Measurements from ENCODE around the gene GALR3.

GALR3 gene

DNA sequence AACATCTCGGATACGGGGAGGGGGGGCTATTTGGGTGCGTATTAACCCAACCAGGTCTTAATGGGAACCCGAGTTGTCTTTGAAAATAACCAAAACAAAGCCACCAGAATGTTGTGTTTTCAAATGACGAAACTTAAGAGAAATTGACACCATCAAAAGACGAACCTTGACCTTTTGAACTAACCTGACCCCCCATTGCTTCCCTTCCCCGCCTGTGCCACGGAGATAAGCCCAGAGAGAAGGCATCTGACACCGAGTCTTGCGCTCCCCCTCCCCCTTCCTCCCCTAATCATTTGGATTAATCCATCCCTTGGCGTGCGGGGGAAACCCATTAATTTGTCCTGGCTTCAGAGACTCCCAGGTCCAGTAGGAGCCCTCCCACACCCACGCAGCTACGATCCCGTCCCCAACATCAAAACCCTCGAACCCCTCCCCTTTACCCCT is 20.0 kb upstream of the GALR3 start:
- DNase-seq (ENCODE audit: low spot score) = no peak

DNA sequence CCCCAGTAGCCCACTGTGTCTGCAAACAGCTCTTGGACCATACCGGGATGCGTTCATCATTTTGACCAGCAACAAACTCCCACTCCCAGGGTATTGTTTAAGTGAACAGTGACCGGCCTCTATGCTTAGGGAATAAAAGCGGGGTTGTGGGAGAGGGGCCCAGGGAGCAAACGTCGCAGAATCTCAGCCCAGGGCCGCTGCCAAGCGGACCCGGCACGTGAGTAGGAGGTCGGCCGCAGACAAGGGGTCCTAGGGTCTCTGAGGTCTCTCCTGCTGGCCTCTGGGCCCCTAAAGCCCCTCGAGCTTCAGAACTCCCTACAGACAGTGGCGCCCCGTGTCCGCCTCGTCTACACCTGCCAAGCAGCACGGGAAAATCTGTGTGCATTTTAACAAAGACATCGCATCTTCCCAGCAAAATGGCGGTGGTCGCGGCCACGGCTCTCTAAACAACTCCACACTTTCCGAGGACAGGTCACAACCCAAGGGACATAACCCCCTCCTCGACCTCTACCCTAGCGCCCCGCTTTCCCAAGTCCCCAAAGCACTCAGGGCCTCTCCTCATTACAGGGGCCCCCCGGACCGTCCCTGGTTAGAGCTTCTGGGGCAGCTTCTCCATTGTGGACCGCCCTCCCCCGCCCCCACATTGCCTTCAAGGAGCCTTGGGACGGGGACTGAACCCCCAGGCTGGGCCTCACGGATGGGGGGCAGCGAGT is 19.4 kb upstream of the GALR3 start:
- DNase-seq (ENCODE audit: low spot score) = no peak

GRCh38 chr22:37804352-37804880 is 18.8 kb upstream of the GALR3 start:
- no peak for DNase-seq (ENCODE audit: low spot score)

GRCh38 chr22:37804881-37805809 is 18.0 kb upstream of the GALR3 start:
- peak; percentile 87 for DNase-seq (ENCODE audit: low spot score)

GRCh38 chr22:37805810-37806277 is 17.3 kb upstream of the GALR3 start:
- DNase-seq (ENCODE audit: low spot score) = no peak

DNA sequence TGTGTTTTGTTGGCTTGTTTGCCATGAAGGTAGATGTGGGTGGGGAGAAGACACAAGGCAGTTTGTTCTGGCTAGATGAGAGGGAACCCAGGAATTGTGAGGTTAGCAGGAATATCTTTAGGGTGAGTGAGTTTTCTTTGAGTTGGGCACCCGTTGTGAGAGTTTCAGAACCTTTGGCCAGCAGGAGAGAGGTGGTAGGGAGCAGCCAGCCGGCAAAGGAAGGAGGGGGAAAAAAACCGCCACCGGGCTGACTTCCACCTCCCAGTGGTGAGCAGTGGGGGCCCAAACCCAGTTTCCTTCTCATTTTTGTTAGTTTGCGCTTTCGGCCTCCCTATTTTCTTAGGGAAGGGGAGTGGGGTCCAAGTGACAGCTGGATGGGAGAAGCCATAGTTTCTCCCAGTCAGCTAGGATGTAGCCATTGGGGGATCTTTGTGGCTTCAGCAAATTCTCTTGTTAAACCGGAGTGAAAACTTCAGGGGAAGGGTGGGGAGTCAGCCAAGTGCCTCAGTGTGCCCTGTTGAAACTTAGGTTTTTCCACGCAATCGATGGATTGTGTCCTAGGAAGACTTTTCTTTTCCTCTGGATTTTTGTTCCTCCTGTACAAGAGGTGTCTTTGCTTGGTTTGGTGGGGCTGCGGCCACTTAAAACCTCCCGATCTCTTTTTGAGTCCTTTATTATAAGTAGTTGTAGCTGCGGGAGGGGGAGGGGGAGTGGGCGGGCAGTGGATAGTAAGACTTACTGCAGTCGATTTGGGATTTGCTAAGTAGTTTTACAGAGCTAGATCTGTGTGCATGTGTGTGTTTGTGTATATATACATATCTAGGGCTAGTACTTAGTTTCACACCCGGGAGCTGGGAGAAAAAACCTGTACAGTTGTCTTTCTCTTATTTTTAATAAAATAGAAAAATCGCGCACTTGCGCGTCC is 16.5 kb upstream of the GALR3 start:
- DNase-seq (ENCODE audit: low spot score) = peak; percentile 70

- DNase-seq (ENCODE audit: low spot score) = peak; percentile 95
These were observed 15.5 kb upstream of the GALR3 start, which contains the start of gene GCAT for GRCh38 chr22:37807410-37808293. Gene GCAT (plus strand): TSS chr22:37807934. CDS start chr22:37807968, 34 bp downstream.

DNA sequence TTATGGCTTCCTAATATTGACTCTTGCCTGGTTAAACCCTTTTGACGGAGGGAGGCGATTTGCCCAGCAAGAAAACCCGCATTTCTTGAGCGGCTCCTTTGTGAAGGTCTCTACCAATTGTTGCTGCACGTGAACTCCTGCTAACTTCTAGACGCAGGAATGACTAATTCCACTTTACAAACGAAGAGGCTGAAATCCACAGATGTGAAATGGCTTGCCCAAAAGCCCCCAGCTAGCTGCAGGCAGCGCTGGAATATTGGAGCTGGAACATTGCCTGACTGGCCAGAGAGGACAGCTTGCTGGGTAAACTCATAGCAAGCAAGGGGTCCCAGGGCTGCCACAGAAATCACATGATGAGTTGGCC is 14.9 kb upstream of the GALR3 start:
- peak; percentile 30 for DNase-seq (ENCODE audit: low spot score)

- DNase-seq (ENCODE audit: low spot score) = no peak
These were observed 13.4 kb upstream of the GALR3 start for GRCh38 chr22:37809672-37810333.

DNA sequence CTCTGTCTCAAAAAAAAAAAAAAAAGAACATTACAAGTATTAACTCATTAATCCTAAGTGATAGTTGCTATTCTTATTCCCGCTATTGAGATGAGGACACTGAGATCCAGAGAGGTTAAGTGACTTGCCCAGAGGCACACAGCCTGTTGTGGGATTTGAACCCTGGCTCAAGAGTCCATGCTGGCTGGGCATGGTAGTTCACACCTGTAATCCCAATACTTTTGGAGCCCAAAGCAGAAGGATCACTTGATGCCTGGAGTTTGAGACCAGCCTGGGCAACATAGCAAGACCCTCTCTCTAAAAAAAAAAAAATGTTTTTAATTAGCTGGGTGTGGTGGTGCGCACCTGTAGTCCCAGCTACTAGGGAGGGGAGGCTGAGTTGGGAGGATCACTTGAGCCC is 11.3 kb upstream of the GALR3 start:
- no peak for DNase-seq (ENCODE audit: low spot score)

GRCh38 chr22:37812869-37813678 is 10.1 kb upstream of the GALR3 start:
- DNase-seq (ENCODE audit: low spot score) = no peak

GRCh38 chr22:37815593-37815992 is 7.6 kb upstream of the GALR3 start:
- DNase-seq (ENCODE audit: low spot score) = no peak

DNA sequence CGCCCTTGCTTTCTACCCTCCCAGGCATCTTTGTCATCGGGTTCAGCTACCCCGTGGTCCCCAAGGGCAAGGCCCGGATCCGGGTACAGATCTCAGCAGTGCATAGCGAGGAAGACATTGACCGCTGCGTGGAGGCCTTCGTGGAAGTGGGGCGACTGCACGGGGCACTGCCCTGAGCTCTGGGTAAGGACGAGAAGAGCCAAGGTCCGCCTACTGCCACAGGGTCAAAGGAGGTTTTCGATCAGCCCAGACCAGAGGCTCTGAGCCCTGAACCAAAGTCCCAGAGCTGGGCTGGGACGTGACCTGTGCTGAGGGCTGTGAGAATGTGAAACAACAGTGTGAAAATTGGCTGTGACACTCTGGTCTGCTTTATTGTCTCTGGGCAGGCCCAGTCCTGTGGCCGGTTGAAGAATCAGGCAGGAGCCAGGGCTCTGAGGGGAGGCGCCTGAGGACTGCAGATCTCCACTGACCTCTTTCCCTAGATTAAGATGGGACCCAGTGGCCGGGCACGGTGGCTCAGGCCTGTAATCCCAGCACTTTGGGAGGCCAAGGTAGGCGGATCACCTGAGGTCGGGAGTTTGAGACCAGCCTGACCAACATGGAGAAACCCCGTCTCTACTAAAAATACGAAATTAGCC is 6.5 kb upstream of the GALR3 start:
- DNase-seq (ENCODE audit: low spot score) = no peak

DNA sequence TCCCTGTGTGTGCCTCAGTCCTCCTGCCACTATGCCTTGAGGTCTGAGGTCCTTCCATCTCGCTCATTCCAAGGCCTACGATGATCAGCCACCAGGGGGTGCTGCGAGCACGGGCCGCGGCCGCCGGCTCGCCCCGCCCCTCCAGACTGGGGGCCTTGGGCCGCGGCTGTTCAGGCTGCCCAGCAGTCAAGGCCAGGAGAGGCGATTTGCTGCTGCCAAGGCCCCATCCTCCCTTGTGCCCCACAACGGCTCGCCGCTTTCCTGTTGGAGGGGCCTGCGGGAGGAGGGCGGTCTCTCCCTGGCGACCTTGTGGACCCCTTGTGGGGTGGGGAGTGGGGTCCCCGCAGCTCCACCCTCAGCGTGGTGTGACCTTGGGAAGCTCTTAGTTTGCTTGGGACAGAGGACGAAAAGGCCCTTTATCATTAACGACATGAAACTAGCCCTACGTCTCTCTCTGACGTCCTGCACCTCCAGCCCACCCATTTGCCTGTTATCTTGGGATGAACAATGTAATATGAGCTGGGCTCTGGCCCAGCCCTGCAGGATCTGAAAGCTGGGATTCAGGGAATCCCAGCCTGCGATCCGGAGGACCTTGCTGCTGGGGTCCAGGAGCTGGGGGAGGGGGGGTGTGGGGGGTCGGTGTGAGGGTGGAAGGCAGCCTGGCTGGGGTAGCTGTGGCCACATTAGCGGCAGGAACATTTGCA is 5.3 kb upstream of the GALR3 start:
- peak; percentile 79 for DNase-seq (ENCODE audit: low spot score)

DNA sequence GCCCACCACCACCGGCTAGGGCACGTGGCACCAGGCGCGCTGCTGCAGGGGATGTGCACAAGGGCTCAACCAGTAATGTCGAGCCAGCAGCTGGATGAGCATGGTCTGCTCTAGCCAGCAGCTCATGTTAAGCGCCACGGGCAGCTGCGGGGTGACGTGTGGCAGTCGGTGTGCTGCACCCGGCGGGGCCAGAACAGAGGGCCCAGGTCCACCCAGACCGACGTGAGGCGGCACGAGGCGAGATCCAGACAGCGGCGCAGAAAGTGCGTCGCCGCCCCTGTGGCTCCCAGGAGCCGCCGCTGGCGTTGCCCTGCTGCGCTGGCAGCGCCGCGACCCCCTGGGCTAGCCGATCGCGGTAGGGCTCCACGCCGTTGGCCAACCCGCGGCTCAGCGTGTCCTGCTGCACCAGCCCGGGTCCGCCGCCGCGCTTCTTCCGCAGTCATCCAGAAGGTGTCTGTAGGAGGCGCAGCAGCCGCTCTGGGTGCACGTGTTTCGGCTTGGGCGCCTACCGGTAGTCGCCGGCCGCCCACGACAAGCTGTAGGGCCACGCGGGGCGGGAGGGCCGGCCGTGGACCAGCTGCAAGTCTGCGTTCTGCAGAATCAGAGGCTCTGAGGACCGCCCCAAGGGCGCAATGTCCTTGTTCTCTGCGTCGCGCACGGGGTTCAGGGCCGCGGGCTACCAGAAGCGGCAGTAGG is 4.6 kb upstream of the GALR3 start:
- peak; percentile 64 for DNase-seq (ENCODE audit: low spot score)

- no peak for DNase-seq (ENCODE audit: low spot score)
These were observed 4.1 kb upstream of the GALR3 start for GRCh38 chr22:37819105-37819433.

GRCh38 chr22:37820350-37820749 is 2.8 kb upstream of the GALR3 start:
- no peak for DNase-seq (ENCODE audit: low spot score)

Data from kidney tubule cell (primary cell).